A549 (cell line): Measurements from ENCODE around the gene SEMA3A. TPM values are rescaled to one million over a fixed set of nuclear protein-coding genes. Genes with fewer than 3 reads are reported as not detected.

Experiments
- ATAC-seq, 2 experiments: fragments of 200-7000 bp in 1 of 2; fragments of >200 bp in 1 of 2; cut with Nextera tagmentation in 1 of 2; cut with Tn5 transposase in 1 of 2; 3 replicates each; pipeline versions ENCODE4 v1.8.0 to v1.9.1; 2018 to 2020; ENCODE audit warnings: mild to moderate bottlenecking in 1 of 2, moderate library complexity in 1 of 2
- CTCF ChIA-PET: fragments of 300-600 bp; sonication (Branson Sonifier 250); formaldehyde crosslinking; extraction: SDS; loops from one replicate; lab custom pipeline; 2021; ENCODE audit warnings: antibody characterized with exemption, inconsistent platforms; lab: Yijun Ruan, JAX
- POLR2A ChIA-PET: fragments of 350-600 bp; formaldehyde crosslinking; extraction: SDS; loops from one replicate; lab custom pipeline; 2021; ENCODE audit warnings: antibody characterized with exemption, inconsistent platforms; lab: Yijun Ruan, JAX
- DNase-seq, 2 experiments: peaks; one replicate each; pipeline versions ENCODE4 v3.0.0 to v3.0.0-alpha.2; 2011 to 2016; ENCODE audit warnings: low read depth in 1 of 2, low spot score in 1 of 2
- FAIRE-seq: peaks from 2 replicates; lab custom pipeline; 2011; peaks lifted over from hg19 to GRCh38; lab: Jason Lieb, UNC
- H3K27ac ChIP-seq, 2 experiments: fragments of >200 bp; sonication (Bioruptor Twin); formaldehyde crosslinking; 3 replicates each; pipeline ENCODE4 v1.5.1; 2016 to 2017
- H3K4me1 ChIP-seq: fragments of >200 bp; sonication (Bioruptor Twin); formaldehyde crosslinking; 3 replicates; pipeline ENCODE4 v1.6.1; 2016
- H3K4me2 ChIP-seq: fragments of >200 bp; sonication (Bioruptor Twin); formaldehyde crosslinking; 3 replicates; pipeline ENCODE4 v1.6.1; 2016
- H3K4me3 ChIP-seq: fragments of >200 bp; sonication (Bioruptor Twin); formaldehyde crosslinking; 3 replicates; pipeline ENCODE4 v1.5.1; 2016
- H3K9me3 ChIP-seq: fragments of >200 bp; sonication (Bioruptor Twin); formaldehyde crosslinking; 3 replicates; pipeline ENCODE4 v1.6.1; 2016
- BHLHE40 ChIP-seq: IDR thresholded peaks from 2 replicates; pipeline ENCODE4 v1.6.1; 2012; ENCODE audit warnings: low read depth, low read length, inconsistent platforms
- CBX2 ChIP-seq: fragments of 200-600 bp; sonication (generic); IDR thresholded peaks from 2 replicates; pipeline ENCODE4 v1.6.1; 2016; ENCODE audit warnings: low read depth, mild to moderate bottlenecking, borderline replicate concordance
- CBX8 ChIP-seq: fragments of 200-600 bp; sonication (generic); IDR thresholded peaks from 2 replicates; pipeline ENCODE4 v1.6.1; 2016
- CEBPB ChIP-seq, 2 experiments: fragments of >200 bp in 1 of 2; sonication (Bioruptor Twin) in 1 of 2; formaldehyde crosslinking in 1 of 2; IDR thresholded peaks; 2 replicates each; pipeline ENCODE4 v1.6.1; 2012 to 2016
- CTCF ChIP-seq: fragments of >200 bp; sonication (Bioruptor Twin); formaldehyde crosslinking; IDR thresholded peaks from 3 replicates; pipeline ENCODE4 v1.5.1; 2016
- E2F6 ChIP-seq: IDR thresholded peaks from 2 replicates; pipeline ENCODE4 v1.6.1; 2012; ENCODE audit warnings: low read depth, borderline replicate concordance
- EHF ChIP-seq: fragments of 250-450 bp; sonication (Bioruptor Pico); IDR thresholded peaks from 2 replicates; pipeline ENCODE4 v1.5.0; 2020; ENCODE audit warnings: mild to moderate bottlenecking
- EP300 ChIP-seq, 2 experiments: fragments of >200 bp; sonication (Bioruptor Twin); formaldehyde crosslinking; IDR thresholded peaks; 2 replicates in 1 of 2; 3 replicates in 1 of 2; pipeline ENCODE4 v1.6.1; 2016 to 2017
- FOSB ChIP-seq: fragments of 250-450 bp; sonication (Bioruptor Pico); IDR thresholded peaks from 2 replicates; pipeline ENCODE4 v1.5.0; 2020; ENCODE audit warnings: mild to moderate bottlenecking, moderate library complexity
- FOSL2 ChIP-seq, 2 experiments: fragments of 450-650 bp in 1 of 2; fragments of >200 bp in 1 of 2; sonication (Bioruptor Twin) in 1 of 2; formaldehyde crosslinking; IDR thresholded peaks; 2 replicates each; pipeline versions ENCODE4 v1.5.0 to v1.6.1; 2016 to 2020; ENCODE audit warnings: mild to moderate bottlenecking in 1 of 2, moderate library complexity in 1 of 2
- FOXS1 ChIP-seq: fragments of 250-450 bp; sonication (Bioruptor Pico); IDR thresholded peaks from 2 replicates; pipeline ENCODE4 v1.5.0; 2020; ENCODE audit warnings: mild to moderate bottlenecking, moderate library complexity
- GATA3 ChIP-seq: IDR thresholded peaks from 2 replicates; pipeline ENCODE4 v1.6.1; 2012; ENCODE audit warnings: borderline replicate concordance
- HES2 ChIP-seq: fragments of >200 bp; sonication (Bioruptor Twin); formaldehyde crosslinking; IDR thresholded peaks from 2 replicates; pipeline ENCODE4 v1.6.1; 2016
- HOXA7 ChIP-seq: fragments of 250-450 bp; sonication (Bioruptor Pico); IDR thresholded peaks from 2 replicates; pipeline ENCODE4 v1.5.0; 2020; ENCODE audit warnings: mild to moderate bottlenecking, moderate library complexity
- HOXB13 ChIP-seq: fragments of 250-450 bp; sonication (Bioruptor Pico); IDR thresholded peaks from 2 replicates; pipeline ENCODE4 v1.5.0; 2020; ENCODE audit warnings: low read depth, mild to moderate bottlenecking, moderate library complexity
- HOXB5 ChIP-seq: fragments of 250-450 bp; sonication (Bioruptor Pico); IDR thresholded peaks from 2 replicates; pipeline ENCODE4 v1.5.0; 2020; ENCODE audit warnings: mild to moderate bottlenecking, moderate library complexity
- MAFK ChIP-seq: fragments of 450-650 bp; IDR thresholded peaks from 2 replicates; pipeline ENCODE4 v1.6.1; 2014; ENCODE audit not compliant: partially characterized antibody
- MAX ChIP-seq: IDR thresholded peaks from 2 replicates; pipeline ENCODE4 v1.6.1; 2012
- MAZ ChIP-seq: fragments of 150-350 bp; IDR thresholded peaks from 2 replicates; pipeline ENCODE4 v1.6.1; 2014; ENCODE audit warnings: antibody characterized with exemption, low read depth, low read length, borderline replicate concordance
- NPAS2 ChIP-seq: fragments of 250-450 bp; sonication (Bioruptor Pico); IDR thresholded peaks from 2 replicates; pipeline ENCODE4 v1.8.0; 2022; ENCODE audit warnings: mild to moderate bottlenecking, moderate library complexity, borderline replicate concordance
- NR3C1 ChIP-seq: fragments of >200 bp; sonication (Bioruptor Twin); formaldehyde crosslinking; IDR thresholded peaks from 3 replicates; pipeline ENCODE4 v1.6.1; 2017
- POLR2AphosphoS2 ChIP-seq: conservative IDR thresholded peaks from 2 replicates; pipeline ENCODE4 v1.6.1; 2012; ENCODE audit warnings: low read length, improper control_type of control experiment, inconsistent platforms
- RCOR1 ChIP-seq: fragments of 150-350 bp; IDR thresholded peaks from 2 replicates; pipeline ENCODE4 v1.6.1; 2014; ENCODE audit warnings: antibody characterized with exemption, low read length, low read depth
- RFX5 ChIP-seq: fragments of 450-650 bp; IDR thresholded peaks from 2 replicates; pipeline ENCODE4 v1.7.1; 2014; ENCODE audit warnings: antibody characterized with exemption, mild to moderate bottlenecking, moderate library complexity
- SREBF2 ChIP-seq: fragments of 450-650 bp; IDR thresholded peaks from 2 replicates; pipeline ENCODE4 v1.6.1; 2014; ENCODE audit warnings: mild to moderate bottlenecking, moderate library complexity
- TFCP2L1 ChIP-seq: fragments of 250-450 bp; sonication (Bioruptor Pico); IDR thresholded peaks from 2 replicates; pipeline ENCODE4 v1.5.0; 2021; ENCODE audit warnings: mild to moderate bottlenecking
- USF2 ChIP-seq: fragments of 450-650 bp; IDR thresholded peaks from 2 replicates; pipeline ENCODE4 v1.6.1; 2014; ENCODE audit warnings: antibody characterized with exemption
- ZC3H11A ChIP-seq: fragments of 450-650 bp; IDR thresholded peaks from 2 replicates; pipeline ENCODE4 v1.6.1; 2014; ENCODE audit warnings: antibody characterized with exemption, mild to moderate bottlenecking
- WGBS: methylation state at CpG from one replicate; pipeline ENCODE4 v1.1.6; 2017; ENCODE audit errors: missing lambda C conversion rate; 5-methylcytosine and 5-hydroxymethylcytosine counted together
- polyA plus RNA-seq, 4 experiments: library from polyadenylated mRNA; depleted of rRNA in 3 of 4; stranded (reverse); fragments of >200 nt; fragmentation: RNase III in 1 of 4; extraction: RNeasy Plus Mini Kit Qiagen cat#74134 plus additional on column Dnase treatment in 1 of 4; gene quantifications; 2 replicates in 3 of 4; 3 replicates in 1 of 4; pipeline ENCODE4 v1.2.3, GENCODE V29; 2011 to 2017

The SEMA3A gene
- polyA plus RNA-seq, 2 of the 4 experiments (the other 2 are of a cell fraction) = 3.6 to 19.1 TPM

GRCh38 chr7:84177758-84178412 lies 16.7 kb downstream of the SEMA3A start:
- Histone ChIP-seq H3K4me1 (peaks cover 11% of the 10 kb centered on the region; the same call in 2 of the 3 replicates), H3K4me3 (no peak overlapping the region), H3K9me3 (peaks cover 12% of the 10 kb centered on the region), H3K27ac (no peak overlapping the region), H3K4me2 (peak overlapping the region; percentile 6; the same call in 2 of the 3 replicates)
- FAIRE-seq = peak; percentile 70
- ATAC-seq = peak in 1 of 2 experiments; percentile 47; a peak in 2 of 6 replicates
- POLR2A ChIA-PET = no interaction called here
- 31% methylated on average over 3 of the region's 3 CpGs for WGBS
- no peak for TF ChIP-seq E2F6
- no peak for TF ChIP-seq HES2
- TF ChIP-seq HOXB5 (CRISPR knock-in tag) = no peak
- no peak for TF ChIP-seq CBX8
- TF ChIP-seq HOXA7 = no peak
- no peak for TF ChIP-seq FOSB (CRISPR knock-in tag)
- TF ChIP-seq BHLHE40 = no peak
- peak; percentile 79 for TF ChIP-seq GATA3
- no peak for TF ChIP-seq MAX
- TF ChIP-seq ZC3H11A = no peak
- no peak for TF ChIP-seq NR3C1
- no peak for TF ChIP-seq TFCP2L1 (CRISPR knock-in tag)
- no peak for TF ChIP-seq RCOR1
- no peak for TF ChIP-seq EP300 (IDR thresholded peaks at IDR 0.05)
- TF ChIP-seq FOSL2 (IDR thresholded peaks at IDR 0.05) = no peak
- peak; percentile 46; the same call in 1 of the 2 replicates for TF ChIP-seq FOSL2 (CRISPR knock-in tag; IDR thresholded peaks at IDR 0.05)
- no peak for TF ChIP-seq MAZ
- TF ChIP-seq MAFK = peak; percentile 98
- no peak for TF ChIP-seq NPAS2 (CRISPR knock-in tag)
- CTCF ChIA-PET = interaction anchor here (1.0 kb wide), 1 partner anchor 12 kb away, joined by 3 read pairs; no protein-coding TSS in a partner anchor
- peak in 1 of 2 experiments; percentile 31 for DNase-seq

GRCh38 chr7:84176716-84177115 lies 17.9 kb downstream of the SEMA3A start:
- Histone ChIP-seq H3K4me2 (no peak overlapping the region), H3K27ac (no peak overlapping the region), H3K4me3 (no peak overlapping the region), H3K9me3 (peaks cover 12% of the 10 kb centered on the region), H3K4me1 (peaks cover 9% of the 10 kb centered on the region; the same call in 2 of the 3 replicates)
- ATAC-seq = no peak
- FAIRE-seq = no peak
- DNase-seq = no peak
- WGBS = 87% methylated on average over 2 of the region's 2 CpGs
- POLR2A ChIA-PET = no interaction called here
- CTCF ChIA-PET = no interaction called here
- no peak for TF ChIP-seq EHF (CRISPR knock-in tag)
- 0 out of 4 replicates have a peak, but pooled peaks of 1 of the 2 experiments have one; percentile 11 for TF ChIP-seq CEBPB (IDR thresholded peaks at IDR 0.05)
- no peak for TF ChIP-seq POLR2AphosphoS2

GRCh38 chr7:84175461-84175860 lies 19.1 kb downstream of the SEMA3A start:
- no peak for TF ChIP-seq ZC3H11A
- no peak overlapping the region for H3K4me3 ChIP-seq
- peaks cover 12% of the 10 kb centered on the region for H3K9me3 ChIP-seq
- H3K4me2 ChIP-seq = no peak overlapping the region
- DNase-seq (no peak), ATAC-seq (no peak), FAIRE-seq (peak; percentile 18)
- H3K27ac ChIP-seq = no peak overlapping the region
- 94% methylated on average over 2 of the region's 2 CpGs for WGBS
- H3K4me1 ChIP-seq = peaks cover 9% of the 10 kb centered on the region; the same call in 2 of the 3 replicates
- CTCF ChIA-PET = no interaction called here
- POLR2A ChIA-PET = no interaction called here

GRCh38 chr7:84170646-84171045 lies 23.9 kb downstream of the SEMA3A start:
- Histone ChIP-seq H3K4me2 (no peak overlapping the region), H3K4me1 (no peaks in the 10 kb centered on the region), H3K4me3 (no peak overlapping the region), H3K9me3 (peaks cover 12% of the 10 kb centered on the region), H3K27ac (no peak overlapping the region)
- ATAC-seq = no peak
- ChIA-PET CTCF (no interaction called here), POLR2A (no interaction called here)
- TF ChIP-seq MAZ = no peak
- no peak for TF ChIP-seq EP300 (IDR thresholded peaks at IDR 0.05)
- no peak for TF ChIP-seq CBX2
- TF ChIP-seq HOXB13 (CRISPR knock-in tag) = no peak
- no peak for TF ChIP-seq CTCF
- no peak for TF ChIP-seq USF2
- no peak for TF ChIP-seq FOXS1
- no peak for TF ChIP-seq SREBF2
- TF ChIP-seq EHF (CRISPR knock-in tag) = no peak
- no peak for TF ChIP-seq RFX5
- no peak for DNase-seq
- FAIRE-seq = peak; percentile 82
- WGBS = 67% methylated on average over 2 of the region's 2 CpGs
